Fibroblast of peridontal ligament (primary cell): ENCODE measurements around the gene GABPB2.

Experiments used
- DNase-seq: peaks from one replicate; pipeline ENCODE4 v3.0.0-alpha.2; 2010; ENCODE audit errors: extremely low read depth

Gene GABPB2

DNA sequence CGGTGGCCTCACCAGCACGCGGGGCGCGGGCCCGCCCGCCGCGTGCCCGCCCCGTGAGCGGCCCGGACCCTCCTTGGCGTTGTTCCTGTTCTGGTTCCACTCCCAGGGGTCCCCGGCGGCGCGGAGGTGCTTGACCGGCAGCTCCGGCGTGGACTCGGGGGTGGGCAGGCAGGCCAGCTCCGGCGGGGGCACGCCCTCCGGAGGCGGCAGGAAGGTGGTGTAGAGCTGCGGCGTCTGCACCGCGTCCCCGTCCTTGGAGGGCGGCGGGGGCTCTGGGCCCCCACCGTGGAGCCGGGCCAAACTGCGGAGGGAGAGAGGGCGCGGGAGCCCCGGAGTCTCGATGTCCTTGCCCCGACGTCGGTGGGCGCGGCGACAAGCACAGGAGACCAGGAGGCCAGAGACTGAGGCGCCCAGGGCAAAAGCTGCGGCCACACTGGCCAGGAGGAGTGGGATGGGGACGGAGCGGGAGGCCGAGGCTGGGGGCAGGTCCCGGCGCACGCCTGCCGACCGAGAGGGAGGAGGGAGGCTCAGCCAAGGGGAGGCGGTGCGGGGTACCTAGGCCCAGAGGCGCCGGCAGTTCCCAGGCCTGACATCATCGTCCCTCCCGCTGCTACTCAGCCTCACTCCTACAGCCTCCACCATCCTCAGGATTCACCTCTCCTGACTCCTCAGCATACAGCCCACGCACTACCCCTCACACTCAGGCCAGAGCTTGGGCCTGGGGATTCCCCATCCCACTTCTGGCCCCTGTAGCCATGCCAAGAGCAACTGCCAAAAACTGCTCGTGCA, 62.7 kb downstream of the GABPB2 start:
- no peak for DNase-seq

- DNase-seq, result no peak
Observed at GRCh38 chr1:151134396-151134795, 63.8 kb downstream of the GABPB2 start.

DNA sequence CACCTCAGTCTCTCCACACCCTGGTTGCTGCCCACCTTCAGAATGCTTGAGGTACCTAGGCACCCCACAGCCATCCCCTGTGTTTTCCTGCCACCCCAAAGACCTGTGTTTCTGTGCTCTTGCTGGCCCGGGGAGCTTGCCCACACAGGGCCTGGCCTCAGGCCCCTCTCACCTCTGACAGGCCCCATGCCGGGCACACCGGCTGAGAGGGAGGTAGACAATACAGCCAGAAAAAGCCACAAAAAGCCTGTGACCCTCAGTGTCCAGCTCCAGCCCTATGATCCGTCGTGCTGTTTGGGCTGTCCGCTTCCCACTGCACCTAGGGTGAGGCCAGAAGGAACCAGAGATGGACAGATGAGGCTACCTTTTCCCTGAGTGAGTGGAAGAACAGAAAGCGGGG, 64.4 kb downstream of the GABPB2 start:
- DNase-seq, result no peak

DNA sequence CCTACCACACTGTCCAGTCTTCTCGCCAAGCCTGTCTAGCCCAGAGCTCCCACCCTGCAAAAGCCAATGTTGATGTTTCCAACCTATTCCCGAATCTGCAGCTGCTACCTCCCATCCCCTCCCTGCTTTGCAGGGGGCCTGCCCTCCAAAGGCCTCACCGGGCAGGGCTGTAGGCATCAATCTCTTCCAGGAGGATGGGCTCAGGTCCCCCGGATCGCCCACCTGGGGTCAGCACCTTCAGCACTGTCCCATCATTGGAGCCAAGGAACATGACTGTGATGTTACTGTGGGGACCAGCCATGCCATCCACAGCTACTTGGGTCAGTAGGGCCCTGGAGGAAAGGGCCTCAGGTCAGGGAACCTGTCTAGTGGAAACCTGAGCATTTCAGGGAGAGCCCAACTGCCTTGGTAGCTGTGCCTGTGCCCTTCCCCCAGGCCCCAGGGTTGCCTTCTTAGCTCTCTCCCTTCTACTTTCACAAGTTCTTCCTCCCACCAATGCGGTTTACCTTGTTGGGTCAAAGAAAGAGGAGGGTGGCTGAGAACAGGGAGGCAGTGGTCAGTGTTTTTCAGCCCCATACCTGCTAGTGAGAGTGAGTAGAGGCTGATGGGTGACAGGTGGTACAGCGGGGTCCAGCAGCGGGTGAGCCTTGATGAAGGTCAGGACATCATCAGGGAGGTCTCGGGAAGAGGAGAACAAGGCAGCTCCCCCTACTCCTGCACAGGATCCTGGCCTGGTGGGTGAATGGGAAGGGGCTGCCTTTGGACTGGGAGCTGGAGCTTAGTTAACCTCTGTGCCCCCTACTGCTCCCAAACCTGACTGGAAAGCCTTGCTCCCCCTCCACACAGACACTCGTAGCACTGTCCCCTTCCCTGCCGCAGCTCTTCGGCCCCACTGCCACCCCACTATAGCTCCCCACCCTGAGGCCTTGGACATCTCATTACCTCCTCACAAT, 65.1 kb downstream of the GABPB2 start:
- DNase-seq, result no peak

DNA sequence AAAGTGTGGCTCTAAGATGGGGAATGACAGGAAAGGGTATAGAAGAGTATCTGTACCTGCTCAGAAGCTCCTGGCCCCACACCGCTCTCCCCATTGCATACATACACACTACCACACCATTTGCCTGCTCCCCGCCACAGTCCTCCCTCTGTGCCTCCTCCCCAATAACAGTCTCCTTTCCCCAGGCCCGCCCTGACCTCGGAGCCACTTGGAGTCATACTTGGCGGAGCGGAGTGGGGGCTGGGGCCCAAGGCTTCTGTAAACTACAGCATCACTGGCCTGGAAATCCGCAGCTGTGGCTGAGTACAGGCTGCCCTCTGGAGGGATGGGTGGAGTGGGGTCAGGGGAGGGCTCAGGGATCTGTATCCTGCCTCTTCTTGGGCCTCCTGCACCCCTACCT, 67.2 kb downstream of the GABPB2 start:
- DNase-seq, result no peak

GRCh38 chr1:151142411-151143056, 72.0 kb downstream of the GABPB2 start:
- no peak for DNase-seq

DNA sequence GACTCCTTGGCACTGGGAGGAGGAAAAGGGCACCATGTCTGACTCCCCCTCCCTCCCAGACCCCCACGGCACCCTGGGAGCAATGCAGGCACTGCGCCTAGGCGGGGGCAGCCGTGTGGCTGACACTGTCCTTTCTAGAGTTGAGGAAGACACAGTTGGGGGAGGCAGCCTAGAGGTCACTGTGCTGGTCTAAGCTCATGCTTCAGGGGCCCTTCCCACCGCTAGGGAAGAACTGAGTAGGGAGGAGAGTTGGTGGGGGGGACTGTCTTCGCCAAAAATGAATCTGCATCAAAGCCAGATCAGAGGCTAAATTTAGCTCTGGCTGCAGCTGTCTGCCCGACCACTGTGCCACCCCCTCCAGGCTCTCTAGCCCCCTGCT, 72.5 kb downstream of the GABPB2 start:
- DNase-seq, result no peak

DNA sequence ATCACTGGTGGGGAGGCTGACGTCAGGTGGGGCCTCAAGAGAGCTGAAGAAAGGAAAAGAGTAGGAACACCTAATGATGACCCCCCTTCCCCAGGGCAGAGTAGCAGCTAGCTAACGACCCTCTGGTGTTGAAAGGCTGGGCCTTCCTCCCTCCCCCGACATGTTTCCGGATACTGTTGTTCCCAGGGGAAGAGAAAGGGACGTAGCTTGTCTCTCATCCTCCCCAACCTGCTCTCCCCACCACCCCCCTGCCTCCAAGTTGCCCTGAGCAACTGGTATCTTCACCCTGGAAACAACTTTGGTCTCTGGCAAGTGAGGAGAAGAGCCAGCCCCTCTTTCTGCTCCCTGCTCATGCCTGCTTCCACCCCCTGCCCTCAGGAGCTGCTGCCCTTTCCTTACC, 73.4 kb downstream of the GABPB2 start:
- no peak for DNase-seq

- peak; percentile 8 for DNase-seq
Observed at GRCh38 chr1:151144474-151145303, 74.1 kb downstream of the GABPB2 start.

GRCh38 chr1:151145304-151146071, 74.9 kb downstream of the GABPB2 start:
- peak; percentile 9 for DNase-seq

GRCh38 chr1:151146072-151146411, 75.5 kb downstream of the GABPB2 start:
- no peak for DNase-seq

- peak; percentile 81 for DNase-seq
Observed at GRCh38 chr1:151146412-151147131, 76.0 kb downstream of the GABPB2 start, which contains the start of gene SEMA6C. Gene SEMA6C, minus strand, starts transcription at chr1:151146631. Its CDS starts 4,010 bp downstream, at chr1:151142621.

- DNase-seq, result no peak
Observed at GRCh38 chr1:151147132-151147503, 76.6 kb downstream of the GABPB2 start.

GRCh38 chr1:151147665-151148064, 77.1 kb downstream of the GABPB2 start:
- no peak for DNase-seq

DNA sequence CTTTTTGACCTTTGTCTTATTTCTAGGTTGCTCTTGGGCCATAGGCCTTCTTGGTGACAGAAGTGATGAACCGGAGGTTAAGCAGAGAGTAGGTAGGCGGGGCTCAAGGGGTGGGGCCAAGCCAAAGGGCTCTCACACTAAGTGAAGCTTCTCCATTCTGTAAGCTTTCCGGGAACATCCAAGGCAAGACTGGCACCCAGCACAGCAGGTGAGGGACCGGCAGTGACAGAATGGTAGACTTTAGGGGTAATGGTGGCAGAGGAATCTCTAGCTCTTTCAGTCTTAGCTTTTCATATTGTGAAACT, 85.9 kb downstream of the GABPB2 start, which contains the start of gene TNFAIP8L2:
Gene TNFAIP8L2, plus strand, starts transcription at position 135 of the 305 bp plus-strand sequence. CDS start 2,049 bp downstream, outside the sequence.
- DNase-seq, result no peak

DNA sequence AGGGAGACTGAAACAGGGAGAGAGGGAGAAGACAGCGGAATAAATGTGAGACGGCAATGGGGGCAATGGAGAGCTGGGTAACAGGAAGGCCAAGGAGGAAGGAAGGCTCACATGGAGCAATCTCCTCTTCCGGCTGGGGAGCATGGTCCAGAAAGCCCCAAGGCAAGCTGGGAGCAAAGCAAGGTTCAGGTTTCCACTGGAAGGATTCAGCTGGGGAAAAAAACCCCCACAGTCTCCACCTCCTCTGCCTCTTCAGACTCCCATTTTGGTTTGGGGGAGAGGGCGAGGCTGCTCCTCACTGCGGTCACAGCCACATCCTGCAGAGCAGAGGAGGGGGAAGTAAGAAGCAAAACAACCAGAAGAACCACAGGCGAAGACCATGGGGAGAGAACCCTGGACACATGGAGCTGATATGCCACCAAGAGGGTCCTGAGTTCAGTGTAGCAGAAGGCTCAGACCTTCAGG, 86.5 kb downstream of the GABPB2 start:
- no peak for DNase-seq

GRCh38 chr1:151158326-151158725, 87.8 kb downstream of the GABPB2 start:
- DNase-seq, result no peak

DNA sequence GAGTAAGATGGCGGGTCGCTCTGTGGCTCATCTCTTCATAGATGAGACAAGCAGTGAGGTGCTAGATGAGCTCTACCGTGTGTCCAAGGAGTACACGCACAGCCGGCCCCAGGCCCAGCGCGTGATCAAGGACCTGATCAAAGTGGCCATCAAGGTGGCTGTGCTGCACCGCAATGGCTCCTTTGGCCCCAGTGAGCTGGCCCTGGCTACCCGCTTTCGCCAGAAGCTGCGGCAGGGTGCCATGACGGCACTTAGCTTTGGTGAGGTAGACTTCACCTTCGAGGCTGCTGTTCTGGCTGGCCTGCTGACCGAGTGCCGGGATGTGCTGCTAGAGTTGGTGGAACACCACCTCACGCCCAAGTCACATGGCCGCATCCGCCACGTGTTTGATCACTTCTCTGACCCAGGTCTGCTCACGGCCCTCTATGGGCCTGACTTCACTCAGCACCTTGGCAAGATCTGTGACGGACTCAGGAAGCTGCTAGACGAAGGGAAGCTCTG, 88.2 kb downstream of the GABPB2 start:
- no peak for DNase-seq

DNA sequence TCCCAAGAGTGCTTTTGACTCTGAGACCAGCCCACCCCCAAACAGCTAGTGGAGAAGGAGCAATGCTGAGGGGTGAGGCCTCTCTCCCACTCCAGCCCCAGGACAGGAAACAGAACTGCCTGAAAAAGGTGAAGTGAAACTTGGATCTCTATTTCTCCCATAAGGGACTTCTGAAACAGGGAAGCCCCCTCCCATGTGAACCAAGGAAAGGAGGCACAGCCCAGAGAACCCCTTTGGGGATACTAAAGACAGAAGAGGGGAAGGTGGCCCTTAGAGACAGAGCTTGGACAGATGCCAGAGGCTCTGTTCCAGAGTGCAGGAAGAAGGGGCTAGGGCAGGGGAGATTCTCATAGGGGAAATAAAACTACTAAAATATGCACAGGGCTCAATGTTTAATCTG, 88.8 kb downstream of the GABPB2 start:
- DNase-seq, result no peak
